Sciatic nerve (tissue), 2 donors: ENCODE measurements around the gene ADCY5. TPM values are rescaled to one million over a fixed set of nuclear protein-coding genes. Genes with fewer than 3 reads are reported as not detected.

Source experiments
- ATAC-seq: fragments of 200-7000 bp; cut with Tn5 transposase; one replicate; pipeline ENCODE4 v1.9.1; 2020; ENCODE audit warnings: mild to moderate bottlenecking, moderate library complexity
- DNase-seq: peaks from one replicate; pipeline ENCODE4 v3.0.0-alpha.2; 2020; ENCODE audit warnings: low spot score
- intact Hi-C: fragments of 100-400 bp; cut with DNase I; formaldehyde crosslinking; loops from one replicate; pipeline ENCODE4 v1.14.2; 2022
- total RNA-seq: library from RNA; stranded (reverse); fragmentation: NEBNext Ultra II Directional; extraction: Animal tissue kit (Norgen Biotek cat#: 25700); gene quantifications from one replicate; pipeline ENCODE4 v1.2.1, GENCODE V29; 2021
- donor health status: DM: no; HTN: no; CAD: no.
- donor health status: DM: no; HTN: no; CAD: no.

ADCY5 gene
- total RNA-seq, 1 donor from 2014 or later, result 16.8 TPM

GRCh38 chr3:123337948-123338619, 110.8 kb downstream of the ADCY5 start:
- no peak for ATAC-seq
- intact Hi-C loops, result no loop called here
- DNase-seq, result no peak

GRCh38 chr3:123337226-123337625, 111.7 kb downstream of the ADCY5 start:
- ATAC-seq (no peak), DNase-seq (no peak)
- intact Hi-C loops, result no loop called here

DNA sequence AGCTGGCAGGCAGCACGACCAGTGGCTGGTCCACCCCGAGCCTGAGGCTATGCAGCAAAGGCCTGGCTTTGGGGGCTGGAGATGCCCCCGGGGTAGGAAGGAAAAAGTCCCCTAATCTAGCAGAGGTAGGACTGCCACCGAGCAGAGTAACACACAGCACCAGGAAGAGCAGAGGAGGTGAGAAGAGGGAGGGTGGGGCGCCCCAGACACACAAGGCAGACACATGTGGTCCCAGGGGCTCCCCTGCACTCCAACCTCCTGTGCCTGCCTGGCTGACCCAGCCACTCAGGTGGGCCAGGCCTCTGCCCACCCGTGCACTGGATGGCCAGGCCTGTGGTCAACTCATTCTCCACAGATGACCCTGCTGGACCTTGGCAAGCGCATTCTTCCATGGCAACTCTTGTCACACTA, 112.4 kb downstream of the ADCY5 start:
- DNase-seq, result no peak
- intact Hi-C loops, result no loop called here
- ATAC-seq, result no peak

DNA sequence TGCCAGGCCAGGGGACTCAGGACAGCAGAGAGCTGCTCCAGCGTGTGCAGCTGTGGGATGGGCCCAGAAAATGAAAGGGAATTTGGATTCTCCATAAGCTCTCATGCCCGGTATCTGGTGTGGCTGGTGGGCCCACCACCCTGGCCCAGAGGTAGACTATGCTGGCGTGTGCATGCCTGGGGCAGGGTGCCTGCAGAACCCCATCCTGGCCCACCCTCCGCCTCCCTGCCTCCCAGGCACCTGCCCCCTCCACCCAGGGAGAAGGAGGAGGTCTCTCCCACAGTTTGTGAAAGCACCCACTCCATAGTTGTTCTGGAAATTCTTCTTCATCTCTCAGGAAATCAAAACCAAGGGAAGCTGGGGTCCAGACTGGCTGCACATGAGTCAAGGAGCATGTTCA, 112.9 kb downstream of the ADCY5 start:
- DNase-seq (no peak), ATAC-seq (no peak)
- intact Hi-C loops, result no loop called here

DNA sequence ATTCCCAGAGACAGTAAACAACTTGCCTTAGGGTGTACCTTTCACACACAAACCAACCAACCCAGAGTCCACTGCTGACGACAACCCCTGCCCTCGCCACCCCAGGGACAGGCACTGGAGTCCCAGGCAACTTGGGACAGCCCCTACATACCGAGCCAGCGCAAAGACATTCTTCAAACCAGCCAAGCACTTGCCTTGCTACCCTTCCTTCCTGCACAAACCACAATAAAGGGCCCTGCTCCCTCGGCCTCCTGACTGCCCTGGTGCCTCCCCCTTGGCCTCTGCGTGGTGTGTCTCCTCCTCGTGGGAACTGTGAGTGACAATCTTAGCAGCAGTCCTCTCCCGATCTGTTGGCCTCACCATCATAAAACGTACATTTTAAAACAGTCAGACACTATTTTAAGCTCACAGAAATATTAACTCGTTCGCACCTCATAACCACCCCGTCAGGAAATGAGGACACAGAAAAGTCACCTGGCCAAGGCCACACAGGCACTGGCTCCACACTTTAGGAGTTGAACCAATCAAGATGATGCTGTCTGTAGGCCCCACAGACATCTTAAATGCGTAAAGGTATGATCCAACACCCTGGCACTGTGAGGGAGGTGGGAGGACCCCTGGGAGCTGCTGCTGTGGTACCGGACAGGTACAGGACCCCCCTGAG, 113.8 kb downstream of the ADCY5 start:
- intact Hi-C loops, result no loop called here
- DNase-seq, result no peak
- ATAC-seq, result no peak

- DNase-seq (no peak), ATAC-seq (no peak)
- intact Hi-C loops, result loop anchor here (5.0 kb wide), 1 partner anchor 223 kb away; no protein-coding TSS in a partner anchor
These were observed 114.8 kb downstream of the ADCY5 start for GRCh38 chr3:123334056-123334455.

DNA sequence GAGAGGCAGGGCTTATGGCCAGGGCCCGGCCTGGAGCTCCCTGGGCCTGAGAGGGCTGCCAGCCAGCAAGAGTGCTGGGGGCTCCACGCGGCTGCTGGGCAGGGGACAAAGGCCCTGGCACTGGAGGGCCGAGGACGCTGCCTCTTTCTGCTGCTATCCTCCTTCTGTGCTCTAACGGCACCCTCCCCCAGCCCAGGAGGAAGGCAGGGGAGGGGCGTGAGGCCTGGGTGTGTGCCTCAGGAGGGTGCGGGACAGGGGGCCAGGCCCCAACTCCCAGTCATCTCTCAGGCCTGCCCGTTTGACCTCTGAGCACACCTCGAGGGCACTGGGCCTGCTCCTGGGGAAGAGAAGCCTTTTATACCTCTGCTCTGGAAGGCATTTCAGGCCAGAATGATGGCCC, 115.5 kb downstream of the ADCY5 start:
- intact Hi-C loops, result loop anchor here (5.0 kb wide), 1 partner anchor 224 kb away; no protein-coding TSS in a partner anchor
- ATAC-seq (no peak), DNase-seq (no peak)

DNA sequence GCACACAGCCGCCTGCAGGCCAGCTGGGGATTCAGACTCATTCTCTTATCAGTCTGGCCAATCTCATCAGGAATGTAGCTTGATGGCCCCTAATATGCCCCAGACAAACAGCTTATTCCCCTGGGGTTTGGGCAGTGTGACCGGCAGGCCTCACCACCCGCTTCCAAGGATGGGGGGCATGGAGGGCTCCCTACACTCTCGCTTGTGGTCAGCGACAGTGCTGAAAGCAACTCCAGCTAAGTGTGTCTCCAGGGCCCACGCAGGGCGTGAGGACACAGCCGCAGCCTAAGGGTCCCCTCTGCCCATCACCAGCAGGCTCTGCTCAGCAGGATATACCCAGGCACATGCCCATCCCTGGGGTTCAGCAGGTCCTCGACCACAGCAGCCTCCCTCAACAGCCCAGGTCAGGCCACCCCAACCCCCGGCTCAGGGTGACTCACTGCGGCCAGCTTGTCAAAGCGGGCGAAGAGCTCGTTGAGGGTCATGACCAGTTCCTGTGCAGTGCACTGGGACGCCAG, 116.7 kb downstream of the ADCY5 start:
- intact Hi-C loops, result loop anchor here (5.0 kb wide), 1 partner anchor 225 kb away; no protein-coding TSS in a partner anchor
- no peak for DNase-seq
- no peak for ATAC-seq

- DNase-seq (no peak), ATAC-seq (no peak)
- intact Hi-C loops, result loop anchor here (5.0 kb wide), 1 partner anchor 226 kb away; no protein-coding TSS in a partner anchor
These were observed 117.2 kb downstream of the ADCY5 start for GRCh38 chr3:123331651-123332050.

DNA sequence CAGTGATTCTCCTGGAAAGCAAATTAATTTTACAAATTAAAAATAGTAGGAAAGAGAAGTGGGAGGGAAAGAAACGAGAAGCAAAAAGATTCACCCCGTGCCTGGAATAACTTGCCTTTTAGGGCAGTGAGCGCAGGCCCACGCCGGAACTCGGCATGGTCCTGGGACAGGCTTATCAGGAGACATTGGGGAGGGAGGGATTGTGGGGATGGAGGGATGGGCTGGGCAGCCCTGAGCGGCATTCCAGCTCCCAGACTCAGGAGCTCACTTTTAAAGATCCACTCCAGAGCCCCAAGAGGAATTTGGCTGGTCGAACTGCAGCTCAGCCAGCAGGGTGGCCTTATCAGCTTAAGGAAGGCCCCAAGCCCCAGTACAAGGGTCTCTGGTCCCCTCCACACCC, 117.9 kb downstream of the ADCY5 start:
- intact Hi-C loops, result loop anchor here (5.0 kb wide), 1 partner anchor 226 kb away; no protein-coding TSS in a partner anchor
- no peak for DNase-seq
- peak; percentile 51 for ATAC-seq

DNA sequence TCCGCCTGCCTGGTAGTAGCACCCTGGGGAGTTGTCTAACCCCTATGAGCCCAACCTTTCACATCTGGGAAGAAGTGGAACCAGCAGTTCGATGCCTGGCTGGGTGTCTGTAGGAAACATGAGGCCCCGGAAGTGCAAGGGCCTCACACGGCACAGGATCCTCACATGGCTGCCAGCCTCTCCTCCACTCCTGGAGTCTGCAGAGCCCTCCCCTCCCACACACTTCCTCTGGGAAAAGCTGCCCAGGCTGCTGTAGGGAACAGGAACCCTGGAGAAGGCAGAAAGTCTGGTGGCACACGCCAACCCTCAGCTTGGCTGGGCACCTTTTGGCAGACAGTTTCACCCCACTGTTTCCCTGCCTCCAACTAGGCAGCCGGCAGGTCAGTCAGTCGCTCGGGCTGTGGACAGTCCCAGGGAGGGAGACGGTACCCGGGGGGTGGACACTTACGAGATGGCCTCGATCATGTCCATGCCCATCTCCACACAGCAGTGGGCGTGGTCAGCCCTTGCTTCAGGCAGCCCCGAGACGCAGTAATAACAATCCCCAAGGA, 118.4 kb downstream of the ADCY5 start:
- DNase-seq, result no peak
- intact Hi-C loops, result loop anchor here (5.0 kb wide), 1 partner anchor 227 kb away; no protein-coding TSS in a partner anchor
- peak; percentile 60 for ATAC-seq

- ATAC-seq (peak; percentile 7), DNase-seq (no peak)
- intact Hi-C loops, result loop anchor here (5.0 to 10.0 kb wide), 2 partner anchors 165 to 228 kb away; no protein-coding TSS in a partner anchor
These were observed 119.1 kb downstream of the ADCY5 start for GRCh38 chr3:123329636-123330340.

DNA sequence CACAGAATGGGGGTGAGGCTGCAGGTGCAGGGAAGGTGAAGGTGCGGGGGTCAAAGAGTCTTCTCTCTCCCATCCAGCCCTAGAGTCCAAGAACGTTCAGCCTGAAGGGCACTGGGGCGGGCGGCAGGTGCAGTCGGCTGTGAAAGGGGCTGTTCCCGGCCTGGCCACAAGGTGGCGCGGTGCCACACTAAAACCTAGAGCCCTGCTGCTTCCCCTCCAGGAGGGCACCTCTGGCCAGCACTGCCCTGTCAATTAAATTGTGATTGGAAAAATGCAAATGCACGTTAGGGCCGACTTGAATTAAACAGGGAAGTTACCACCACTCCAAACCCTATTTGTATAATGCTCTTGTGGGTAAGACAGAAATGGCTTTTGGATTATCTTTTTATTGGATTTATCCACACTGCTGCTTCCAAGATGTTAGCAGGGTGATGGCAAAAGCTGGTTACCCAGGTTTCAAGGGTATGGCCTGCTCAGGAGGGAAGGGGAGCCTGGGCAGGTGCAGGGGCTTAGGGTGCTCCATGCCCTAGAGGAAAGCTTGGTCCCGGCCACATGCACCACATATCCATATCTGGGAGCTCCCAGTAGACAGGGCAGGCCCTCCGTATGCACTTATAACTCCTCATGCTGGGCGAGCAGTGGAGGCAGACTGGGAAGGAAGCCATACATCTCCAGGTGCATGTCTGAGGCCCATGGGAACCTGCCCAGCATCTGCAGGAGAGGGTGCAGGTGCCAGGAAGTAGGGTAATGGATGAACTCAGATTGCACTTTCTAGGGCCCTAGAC, 119.8 kb downstream of the ADCY5 start:
- ATAC-seq (peak; percentile 83), DNase-seq (peak; percentile 88)
- intact Hi-C loops, result loop anchor here (10.0 kb wide), 1 partner anchor 166 kb away; no protein-coding TSS in a partner anchor

DNA sequence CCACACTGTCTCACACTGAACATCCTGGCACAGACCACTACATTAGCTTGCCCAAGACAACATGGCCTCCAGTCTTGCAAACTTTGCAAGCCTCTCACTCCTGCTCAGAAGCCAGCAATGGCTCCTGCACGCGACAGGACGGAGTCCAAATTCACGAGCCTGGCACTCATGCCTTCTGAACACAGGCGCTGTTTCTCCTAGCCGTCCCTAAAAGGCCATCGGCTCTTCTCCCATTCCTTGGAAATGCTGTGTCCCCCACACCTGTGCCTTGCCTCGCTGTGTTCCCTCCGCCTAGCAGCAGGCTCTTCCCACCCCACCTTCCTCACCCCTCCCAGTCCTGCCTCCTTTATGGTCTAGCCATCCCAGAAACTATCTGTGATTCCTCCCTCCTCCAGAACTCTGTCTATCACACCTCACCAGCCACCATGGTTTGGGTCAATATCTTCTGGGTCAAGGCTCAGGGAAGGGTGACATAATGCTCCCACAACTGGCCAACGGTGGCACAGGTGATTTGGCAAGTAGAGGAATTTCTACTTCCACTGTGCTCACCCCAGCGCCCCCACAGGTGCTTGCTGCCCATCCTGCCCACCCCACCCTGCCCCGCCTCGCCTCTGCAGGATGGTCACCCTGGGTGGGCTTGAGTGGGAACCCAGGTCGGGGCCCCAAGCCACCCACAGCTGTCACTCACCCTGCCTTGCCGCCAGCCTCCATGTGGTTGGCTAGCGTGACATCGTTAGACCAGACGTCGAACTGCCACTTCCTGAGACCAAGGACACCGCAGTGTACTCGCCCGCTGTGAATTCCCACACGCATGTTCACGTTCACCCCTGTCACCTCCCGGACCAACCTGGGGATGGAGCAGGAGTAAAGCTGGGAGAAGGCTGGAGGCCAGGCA, 120.7 kb downstream of the ADCY5 start:
- intact Hi-C loops, result loop anchor here (10.0 kb wide), 1 partner anchor 167 kb away; no protein-coding TSS in a partner anchor
- ATAC-seq (no peak), DNase-seq (no peak)

DNA sequence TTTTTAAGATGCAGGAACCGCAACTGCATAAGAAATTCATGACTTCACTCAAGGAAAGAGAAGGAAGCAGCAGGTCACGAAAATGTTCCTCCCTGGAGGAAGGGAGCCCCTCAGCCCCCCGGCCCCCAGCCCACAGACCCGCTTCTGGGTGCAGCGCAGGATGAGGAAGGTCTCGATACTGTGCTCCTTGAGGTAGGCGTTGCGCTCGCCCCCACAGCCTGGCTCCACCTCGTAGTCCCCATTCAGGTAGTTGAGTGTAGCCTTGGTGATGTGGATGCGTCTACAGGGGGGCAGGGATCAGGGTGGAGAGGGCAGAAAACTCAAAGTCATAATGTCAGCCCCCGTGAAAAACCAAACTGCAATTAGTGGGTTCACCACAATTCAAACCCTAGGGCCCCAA, 121.4 kb downstream of the ADCY5 start:
- no peak for DNase-seq
- ATAC-seq, result no peak
- intact Hi-C loops, result loop anchor here (10.0 kb wide), 1 partner anchor 167 kb away; no protein-coding TSS in a partner anchor

DNA sequence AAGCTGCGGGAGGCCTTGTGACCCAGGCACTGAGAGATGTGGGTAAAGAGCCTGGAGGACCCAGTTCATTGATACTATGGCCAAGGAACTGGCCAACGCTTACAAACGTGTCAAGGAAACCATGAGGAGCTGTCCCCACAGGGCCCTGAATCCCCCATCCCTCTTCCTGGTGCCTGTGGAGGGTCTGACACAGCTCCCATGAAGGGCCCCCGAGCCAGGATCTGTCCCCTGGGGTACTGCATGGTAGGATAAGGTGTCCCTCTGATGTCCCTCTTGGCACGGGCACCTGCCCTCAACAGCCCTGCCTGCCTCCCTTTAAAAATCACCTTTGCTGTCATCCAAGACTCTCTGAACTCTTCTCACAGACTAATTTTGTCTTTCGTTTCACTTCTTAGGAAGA, 122.4 kb downstream of the ADCY5 start:
- DNase-seq, result no peak
- intact Hi-C loops, result loop anchor here (10.0 kb wide), 1 partner anchor 168 kb away; no protein-coding TSS in a partner anchor
- no peak for ATAC-seq

DNA sequence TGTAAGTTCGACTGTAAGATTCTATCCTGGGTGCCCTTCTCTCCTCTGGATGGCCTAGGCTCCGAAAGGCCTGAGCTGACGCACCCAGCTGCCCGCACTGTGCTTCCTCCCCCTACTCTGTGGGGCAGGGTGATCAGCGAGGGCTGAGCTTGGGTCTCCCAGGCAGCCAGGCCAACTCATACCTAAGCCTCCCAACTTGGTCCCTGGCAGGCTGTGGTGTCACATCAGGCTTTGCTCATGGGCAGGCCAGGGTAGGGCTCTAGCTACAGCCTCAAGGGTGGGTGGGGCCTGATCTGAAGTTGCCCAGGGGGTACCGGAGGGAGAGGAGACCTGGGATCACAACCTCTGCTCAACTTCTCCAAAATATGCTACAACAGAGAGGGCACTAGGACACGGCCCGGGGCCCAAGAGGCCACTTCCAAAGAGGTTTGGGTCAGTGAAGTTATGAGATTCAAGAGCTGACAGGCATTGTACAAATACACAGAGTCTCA, 123.1 kb downstream of the ADCY5 start:
- ATAC-seq, result no peak
- DNase-seq, result no peak
- intact Hi-C loops, result loop anchor here (10.0 kb wide), 1 partner anchor 169 kb away; no protein-coding TSS in a partner anchor
